Activated CD4-positive, alpha-beta T cell treated with anti-CD3 and anti-CD28 coated beads, Interleukin-2, amount 50 U/mL, for 16 hours (primary cell): ENCODE results near the gene DOCK7.
"Not testable (repeated sequence)": the region's sequence is repeated elsewhere in the genome, so short reads cannot be mapped to it uniquely, and the experiment has no call there.

Experiments
- DNase-seq: peaks from one replicate; pipeline ENCODE4 v3.0.0-alpha.2; 2020

Gene DOCK7

DNA sequence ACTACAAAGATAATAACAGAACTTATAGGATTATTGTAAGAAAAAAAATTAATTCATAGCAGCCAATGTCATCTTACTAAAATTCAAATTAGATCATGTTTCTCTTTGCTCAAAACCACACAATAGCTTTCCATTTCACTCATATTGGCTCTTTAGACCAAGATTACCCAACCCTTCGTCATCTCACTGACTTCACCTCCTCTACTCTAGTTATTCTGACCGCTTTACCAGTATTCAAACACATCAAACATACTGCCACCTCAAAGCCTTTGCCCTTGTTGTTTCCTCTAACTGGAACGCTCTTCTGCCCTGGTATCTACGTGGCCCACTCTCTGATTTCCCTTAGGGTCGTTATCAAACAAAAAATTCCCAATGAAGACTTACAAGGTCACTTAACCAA lies 89.1 kb downstream of the DOCK7 start:
- DNase-seq, result peak; percentile 51

DNA sequence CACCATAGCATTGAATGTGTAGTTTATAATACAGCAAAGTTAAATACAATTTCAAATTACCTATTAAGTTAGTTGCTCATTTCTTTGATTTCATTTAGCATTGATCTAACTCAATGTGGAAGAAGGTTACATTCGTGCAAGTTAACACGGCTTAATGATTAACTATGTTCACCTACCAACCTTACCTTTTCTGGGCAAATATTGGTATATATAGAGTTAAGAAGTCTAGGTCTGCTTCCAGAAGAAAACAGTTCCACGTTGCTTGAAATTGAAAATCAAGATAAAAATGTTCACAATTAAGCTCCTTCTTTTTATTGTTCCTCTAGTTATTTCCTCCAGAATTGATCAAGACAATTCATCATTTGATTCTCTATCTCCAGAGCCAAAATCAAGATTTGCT lies 90.9 kb downstream of the DOCK7 start, which contains the start of gene ANGPTL3:
Gene ANGPTL3, plus strand, starts transcription at position 240 of the 400 bp plus-strand sequence. Its CDS starts 47 bp downstream, at position 287.
- no peak for DNase-seq

DNA sequence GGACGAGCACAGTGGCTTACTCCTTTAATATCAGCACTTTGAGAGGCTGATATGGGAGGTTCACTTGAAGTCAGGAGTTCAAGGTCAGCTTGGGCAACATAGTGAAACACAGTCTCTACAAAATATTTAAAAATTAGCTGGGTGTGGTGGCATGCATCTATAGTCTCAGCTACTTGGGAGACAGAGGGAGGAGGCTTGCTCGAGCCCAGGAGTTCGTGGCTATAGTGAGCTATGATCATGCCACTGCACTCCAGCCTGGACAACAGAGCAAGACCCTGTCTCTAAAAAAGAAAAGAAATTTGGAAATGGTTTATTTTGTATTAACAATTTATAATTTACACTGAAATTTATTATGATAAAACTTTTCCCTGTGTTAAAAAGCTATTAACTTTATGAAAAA lies 92.5 kb downstream of the DOCK7 start:
- no peak for DNase-seq

DNA sequence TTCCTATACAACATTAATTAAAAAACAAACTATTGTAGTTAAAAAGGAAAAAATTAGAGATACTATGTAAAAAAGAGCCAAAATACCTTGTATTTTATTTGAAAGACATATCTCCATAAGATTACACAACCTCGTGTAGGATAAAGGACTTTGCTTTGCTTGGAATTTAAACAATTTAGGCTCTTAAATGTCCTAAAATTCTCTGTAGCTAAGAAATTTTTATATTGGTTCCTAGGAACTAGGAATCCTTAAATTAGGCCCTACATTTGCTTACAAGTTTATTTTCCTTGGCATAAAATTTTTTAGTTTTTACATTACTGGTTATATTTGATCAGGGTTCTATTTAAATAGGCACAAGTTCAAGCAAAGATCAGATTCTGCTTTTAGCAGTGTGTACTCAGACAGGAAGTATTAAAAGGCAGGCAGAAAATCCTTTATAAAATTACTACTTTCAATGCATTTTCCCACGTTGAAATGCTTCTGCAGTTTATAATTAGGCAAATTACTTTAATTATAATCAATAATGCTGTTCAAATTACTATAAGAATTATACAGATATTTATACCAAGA lies 94.3 kb downstream of the DOCK7 start:
- no peak for DNase-seq

DNA sequence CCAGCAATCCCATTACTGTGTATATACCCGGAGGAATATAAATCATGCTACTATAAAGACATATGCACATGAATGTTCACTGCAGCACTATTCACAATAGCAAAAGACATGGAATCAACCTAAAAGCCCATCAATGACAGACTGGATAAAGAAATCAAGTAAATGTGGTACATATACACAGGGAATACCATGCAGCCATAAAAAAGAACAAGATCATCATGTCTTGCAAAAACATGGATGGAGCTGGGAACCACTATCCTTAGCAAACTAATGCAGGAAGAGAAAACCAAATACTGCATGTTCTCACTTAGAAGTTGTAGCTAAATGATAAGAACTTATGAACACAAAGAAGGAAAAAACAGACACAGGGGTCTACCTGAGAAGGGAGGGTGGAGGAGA lies 97.2 kb downstream of the DOCK7 start:
- DNase-seq, result no peak

DNA sequence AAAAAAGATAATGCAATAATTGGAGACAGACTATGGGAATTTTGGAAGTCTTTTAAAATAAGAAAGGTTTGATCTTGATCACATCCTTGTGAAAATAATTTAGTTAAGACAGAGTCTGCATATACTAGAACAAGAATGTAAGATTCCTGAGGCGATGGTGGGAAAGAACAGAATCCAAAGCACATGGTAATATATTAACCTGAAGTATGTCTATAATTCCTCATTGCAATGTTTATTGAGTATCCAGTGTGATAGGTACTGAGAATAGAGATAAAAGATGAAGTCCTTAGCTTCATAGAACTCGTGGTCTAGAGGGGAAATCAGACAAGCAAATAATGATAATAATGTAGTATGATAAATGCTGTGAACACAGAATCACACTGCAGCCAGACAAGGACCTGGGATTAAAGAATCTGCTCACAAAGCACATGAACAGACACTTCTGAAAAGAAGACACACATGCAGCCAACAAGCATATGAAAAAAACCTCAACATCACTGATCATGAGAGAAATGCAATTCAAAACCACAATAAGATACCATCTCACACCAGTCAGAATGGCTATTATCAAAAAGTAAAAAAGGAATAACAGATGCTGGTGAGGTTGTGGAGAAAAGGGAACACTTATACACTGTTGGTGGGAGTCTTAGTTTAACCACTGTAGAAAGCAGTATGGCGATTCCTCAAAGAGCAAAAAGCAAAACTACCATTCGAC lies 97.8 kb downstream of the DOCK7 start:
- DNase-seq, result no peak

DNA sequence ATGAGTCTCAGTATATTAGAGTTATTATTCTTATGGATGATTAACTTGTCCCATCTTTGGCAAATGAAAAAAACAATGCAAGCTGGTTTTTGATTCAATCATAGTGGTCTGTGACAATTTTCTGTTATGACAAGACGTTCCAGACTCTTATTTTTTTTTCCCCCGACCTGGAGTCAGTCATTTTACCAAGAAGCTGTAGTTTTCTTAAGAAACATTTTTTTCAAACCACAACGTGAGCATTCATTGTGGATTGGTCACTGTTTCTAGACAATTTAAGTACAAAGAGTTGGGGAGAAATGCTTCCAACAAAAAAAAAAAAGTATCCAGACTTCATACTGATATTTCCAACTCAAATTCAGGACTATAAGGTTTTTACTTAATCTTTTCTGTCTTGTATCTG lies 98.9 kb downstream of the DOCK7 start:
- no peak for DNase-seq

DNA sequence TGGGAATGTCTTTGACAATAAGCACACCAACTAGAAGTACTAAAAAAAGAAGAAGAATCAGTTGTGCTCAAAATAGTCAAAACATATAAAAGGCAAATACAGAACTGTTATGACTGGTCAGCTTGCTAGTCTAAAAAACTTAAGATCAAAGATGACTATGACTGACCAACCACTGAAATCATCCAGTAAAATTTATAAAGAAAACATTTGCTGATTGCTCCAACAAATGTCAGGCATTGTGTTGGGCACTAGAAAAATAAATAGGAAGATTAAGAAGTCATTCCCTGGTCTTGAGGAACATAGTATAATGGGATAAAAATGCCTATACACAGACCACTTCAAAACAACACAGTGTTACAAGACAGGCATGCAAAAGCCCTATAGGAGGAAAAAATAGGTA lies 100.2 kb downstream of the DOCK7 start:
- no peak for DNase-seq

DNA sequence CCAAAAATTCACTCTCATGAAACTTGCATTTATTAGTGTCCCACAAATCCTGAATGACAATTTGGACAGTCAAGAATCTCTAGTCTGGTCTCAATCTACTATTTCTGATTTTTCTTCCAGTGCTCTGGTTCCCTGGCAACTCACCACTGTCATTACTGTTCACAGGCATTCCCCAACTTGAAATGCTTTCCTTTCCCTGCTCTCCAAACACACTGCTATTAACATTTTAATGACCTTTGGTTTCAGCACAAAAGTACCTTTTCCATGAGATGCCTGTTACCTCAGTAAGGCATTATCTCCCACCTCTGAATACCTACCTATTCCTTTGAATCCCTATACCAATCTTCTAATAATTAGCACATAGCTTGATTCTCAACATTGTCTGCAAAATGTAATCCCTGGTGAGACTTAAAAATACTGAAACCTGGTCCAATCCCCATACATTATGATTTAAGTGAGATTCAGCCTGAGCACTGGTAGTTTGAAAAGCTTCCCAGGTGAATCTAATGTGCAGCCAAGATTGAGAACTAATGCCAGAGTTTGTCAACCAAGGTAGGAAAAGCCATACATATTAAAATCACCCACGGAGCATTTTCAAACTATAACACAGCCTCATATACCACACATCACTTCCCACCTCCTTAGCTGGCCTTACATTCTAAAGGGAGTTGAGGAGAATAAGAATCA lies 102.6 kb downstream of the DOCK7 start:
- DNase-seq, result no peak

DNA sequence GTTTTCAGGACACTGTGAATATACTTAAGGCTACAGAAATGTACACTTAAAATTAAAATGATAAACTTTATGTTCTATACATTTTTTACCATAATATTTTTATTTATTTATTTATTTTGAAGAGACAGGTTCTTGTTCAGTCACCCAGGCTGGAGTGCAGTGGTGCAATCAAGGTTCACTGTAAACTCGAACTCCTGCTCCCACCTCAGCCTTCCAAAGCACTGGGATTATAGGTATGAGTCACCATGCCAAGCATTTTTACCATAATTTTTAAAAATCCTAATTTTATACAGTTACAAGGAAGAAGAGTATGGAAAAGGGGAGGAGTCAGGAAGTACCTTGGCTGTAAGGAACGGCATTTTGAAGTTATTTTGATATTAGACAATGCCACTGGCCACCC lies 114.5 kb downstream of the DOCK7 start:
- DNase-seq, result no peak

DNA sequence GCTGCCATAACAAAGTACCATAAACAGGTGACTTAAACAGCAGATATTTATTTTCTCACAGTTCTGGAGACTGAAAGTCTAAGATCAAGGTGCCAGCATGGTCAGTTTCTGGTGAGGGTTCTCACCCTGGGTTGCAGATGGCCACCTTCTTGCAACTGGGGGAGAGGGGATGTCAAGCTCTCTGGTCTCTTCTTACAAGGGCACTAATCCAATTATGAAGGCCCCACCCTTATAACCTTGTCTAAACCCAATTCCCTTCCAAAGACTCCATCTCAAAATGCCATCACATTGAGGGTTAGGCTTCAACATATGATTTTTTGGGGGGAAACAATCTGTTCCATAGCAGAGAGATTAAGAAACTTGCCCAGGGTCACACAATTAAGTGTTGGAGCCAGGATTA lies 115.7 kb downstream of the DOCK7 start:
- DNase-seq, result no peak

DNA sequence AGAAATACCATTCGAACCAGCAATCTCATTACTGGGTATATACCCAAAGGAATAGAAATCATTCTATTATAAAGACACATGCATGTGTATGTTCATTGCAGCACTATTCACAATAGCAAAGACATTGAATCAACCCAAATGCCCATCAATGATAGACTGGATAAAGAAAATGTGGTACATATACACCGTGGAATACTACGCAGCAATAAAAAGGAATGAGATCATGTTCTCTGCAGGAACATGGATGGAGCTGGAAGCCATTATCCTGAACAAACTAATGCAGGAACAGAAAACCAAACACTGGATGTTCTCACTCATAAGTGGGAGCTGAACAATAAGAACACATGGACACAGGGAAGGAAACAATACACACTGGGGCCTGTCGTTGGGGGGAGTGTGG lies 116.7 kb downstream of the DOCK7 start:
- DNase-seq, result not testable (repeated sequence)

DNA sequence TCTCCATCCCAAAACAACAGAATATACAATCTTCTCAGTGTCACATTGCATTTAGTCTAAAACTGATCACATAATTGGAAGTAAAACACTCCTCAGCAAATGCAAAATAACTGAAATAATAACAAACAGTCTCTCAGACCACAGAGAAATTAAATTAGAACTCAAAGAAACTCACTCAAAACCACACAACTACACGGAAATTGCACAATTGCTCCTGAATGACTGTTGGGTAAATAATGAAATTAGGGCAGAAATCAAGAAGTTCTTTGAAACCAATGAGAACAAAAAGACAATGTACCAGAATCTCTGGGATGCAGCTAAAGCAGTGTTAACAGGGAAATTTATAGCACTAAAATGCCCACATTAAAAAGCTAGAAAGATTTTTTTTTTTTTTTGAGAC lies 120.3 kb downstream of the DOCK7 start:
- DNase-seq, result not testable (repeated sequence)

DNA sequence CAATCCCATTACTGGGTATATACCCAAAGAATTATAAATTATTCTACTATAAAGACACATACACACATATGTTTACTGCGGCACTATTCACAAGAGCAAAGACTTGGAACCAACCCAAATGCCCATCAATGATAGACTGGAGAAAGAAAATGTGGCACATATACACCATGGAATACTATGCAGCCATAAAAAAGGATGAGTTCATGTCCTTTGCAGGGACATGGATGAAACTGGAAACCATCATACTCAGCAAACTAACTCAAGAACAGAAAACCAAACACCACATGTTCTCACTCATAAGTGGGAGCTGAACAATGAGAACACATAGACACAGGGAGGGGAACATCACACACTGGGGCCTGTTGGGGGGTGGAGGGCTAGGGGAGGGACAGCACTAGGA lies 121.0 kb downstream of the DOCK7 start:
- DNase-seq, result not testable (repeated sequence)

DNA sequence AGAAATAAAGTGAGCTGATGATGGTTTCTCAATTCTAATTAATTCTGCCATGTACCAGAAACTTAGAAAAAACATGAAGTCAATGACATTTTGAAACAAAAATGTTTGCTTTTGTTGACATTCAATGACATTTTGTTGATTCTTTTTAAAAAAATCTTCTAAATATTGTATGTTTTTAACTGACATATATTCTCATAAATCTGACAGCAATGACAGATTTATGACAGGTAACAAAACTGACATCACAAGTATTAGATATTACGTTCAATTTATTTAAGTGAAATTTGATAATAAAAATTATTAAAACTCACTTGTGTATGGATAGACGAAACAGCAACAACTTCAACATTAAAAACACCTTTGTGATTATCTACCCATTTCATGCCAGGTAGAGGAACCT lies 126.9 kb downstream of the DOCK7 start:
- DNase-seq, result no peak

DNA sequence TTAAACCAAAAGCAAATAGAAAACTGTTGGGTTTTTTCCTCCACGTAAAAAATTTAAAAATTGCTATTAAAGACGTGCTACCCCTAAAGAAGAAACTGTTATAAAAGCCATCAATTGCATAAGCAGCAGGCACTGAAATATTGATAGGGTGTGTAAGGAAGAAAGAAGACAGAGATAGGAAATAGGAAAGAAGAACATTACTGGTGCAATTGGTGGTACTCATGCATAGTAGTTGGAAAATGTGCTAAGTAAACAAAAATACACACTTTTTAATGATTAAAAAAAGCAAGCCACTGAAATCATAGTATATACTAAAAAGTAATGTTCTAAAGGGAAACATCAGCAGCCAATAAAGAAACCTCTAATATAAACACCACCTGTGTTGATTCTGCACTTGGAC lies 143.6 kb downstream of the DOCK7 start:
- no peak for DNase-seq

DNA sequence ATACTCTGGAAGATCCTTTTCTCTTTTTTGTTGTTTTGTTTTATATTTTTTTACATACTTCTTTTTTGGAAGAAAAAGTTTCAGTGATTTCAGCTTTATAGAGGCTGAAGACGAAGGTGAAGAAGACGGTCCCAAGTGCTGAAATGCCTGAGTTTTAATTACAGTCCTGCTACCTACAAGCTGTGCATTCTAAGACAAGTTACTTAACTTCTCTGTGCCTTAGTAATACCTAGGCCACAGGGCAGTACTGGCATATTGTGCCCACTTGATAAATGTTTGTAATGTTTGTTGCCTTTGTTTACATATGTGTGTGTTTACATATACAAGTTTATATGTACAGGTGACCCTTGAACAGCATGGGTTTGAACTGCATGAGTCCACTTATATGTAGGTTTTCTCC lies 147.1 kb downstream of the DOCK7 start:
- DNase-seq, result no peak

DNA sequence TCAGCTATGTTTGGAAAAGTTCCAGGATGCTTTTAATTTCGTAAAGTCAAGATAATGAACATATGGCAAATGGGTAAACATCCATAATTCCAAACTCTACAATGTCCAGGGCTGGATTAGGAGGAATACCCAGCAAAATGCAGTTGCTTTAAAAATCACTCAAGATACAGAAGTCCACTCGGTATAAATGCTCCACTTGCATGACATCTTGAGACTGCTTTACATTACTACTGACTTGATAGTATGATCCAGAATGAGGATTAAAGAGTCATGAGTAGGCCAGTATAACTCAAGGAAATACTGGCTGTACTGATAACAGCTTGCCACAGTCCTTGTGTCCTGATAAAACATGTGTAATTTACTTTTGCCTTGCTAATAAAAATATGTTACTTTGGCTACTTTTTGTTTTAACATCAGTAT lies 149.1 kb downstream of the DOCK7 start:
- no peak for DNase-seq

DNA sequence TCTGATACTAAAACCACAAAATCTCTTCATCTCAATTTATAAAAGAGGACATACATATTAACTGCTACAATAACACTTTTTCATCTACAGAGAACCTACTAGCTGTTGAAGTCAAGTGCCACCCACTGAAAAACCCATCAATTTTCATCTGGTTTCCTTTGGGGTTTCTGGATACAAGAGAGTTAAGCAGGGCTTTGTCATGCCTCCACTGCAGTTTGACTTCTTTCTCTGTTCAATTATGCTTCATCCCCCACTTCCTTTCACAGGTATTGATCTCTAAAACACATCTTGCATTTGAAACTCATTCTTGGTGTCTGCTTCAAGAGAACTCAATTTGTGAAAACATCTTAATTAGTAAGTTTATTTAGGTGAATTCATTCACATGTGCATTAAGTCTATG lies 151.3 kb downstream of the DOCK7 start:
- no peak for DNase-seq

DNA sequence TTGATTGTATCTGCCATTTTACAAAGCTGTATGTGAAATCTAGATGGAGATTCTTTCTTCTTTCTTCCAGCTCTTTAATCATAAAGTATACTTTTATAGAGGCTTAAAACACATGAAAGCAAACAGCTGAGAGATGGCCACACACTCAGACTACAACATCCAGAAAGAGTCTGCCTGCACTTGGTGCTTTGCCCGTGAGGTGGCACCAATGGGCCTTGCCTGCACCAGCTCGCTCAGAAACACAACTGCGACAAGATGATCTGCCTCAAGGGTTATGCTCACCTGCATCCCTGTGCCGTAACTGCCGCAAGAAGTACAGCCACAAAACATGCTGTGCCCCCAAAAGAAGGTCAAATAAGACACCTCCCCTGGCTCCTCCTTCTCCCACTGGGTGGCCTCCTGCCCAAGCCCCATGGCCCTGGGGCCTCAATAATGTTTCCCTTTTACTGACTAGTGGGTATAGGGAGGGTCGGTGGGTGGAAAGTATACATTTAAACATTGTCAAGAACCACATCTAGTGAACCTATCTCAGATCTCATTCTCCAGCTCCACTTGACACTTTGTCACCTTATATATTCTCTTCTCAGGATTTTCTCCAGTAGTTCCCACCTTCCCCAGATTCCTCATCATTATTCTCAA lies 157.6 kb downstream of the DOCK7 start:
- DNase-seq, result no peak

DNA sequence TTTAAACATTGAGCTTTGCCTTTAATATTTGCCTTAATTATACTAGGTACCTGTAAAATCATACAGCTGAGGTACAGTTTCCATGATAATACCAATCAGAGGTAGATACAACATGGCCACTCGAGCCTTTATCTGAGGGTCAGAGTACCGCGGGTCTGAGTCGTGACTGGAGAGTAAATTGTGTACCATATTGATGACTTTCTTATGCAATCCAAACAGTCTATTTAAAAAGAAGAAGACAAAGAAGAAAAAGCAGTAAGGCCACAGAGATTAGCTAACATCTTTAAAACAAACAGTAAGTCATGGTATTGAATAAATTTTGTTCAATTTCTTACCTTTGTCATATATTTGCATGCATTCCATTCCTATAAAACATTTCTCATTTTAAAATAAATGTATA lies 159.0 kb downstream of the DOCK7 start:
- DNase-seq, result no peak

DNA sequence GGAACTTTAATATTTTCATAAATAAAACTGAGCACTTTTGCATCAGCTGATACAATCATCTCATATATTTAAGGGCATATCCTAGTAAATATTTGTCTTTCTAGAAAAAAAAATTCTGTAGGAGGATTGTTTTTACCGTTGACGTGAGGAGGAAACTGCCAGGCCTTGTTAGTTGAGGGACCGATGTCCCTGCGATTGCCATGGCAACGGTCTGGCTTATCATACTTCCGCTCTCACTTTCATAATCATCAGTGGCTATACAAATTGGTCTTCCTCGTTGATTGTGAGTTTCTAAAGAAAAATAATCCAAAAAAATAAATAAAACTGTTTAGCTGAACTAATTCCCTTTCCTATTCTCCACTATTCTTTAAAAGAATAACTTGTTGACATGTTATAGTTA lies 160.2 kb downstream of the DOCK7 start:
- DNase-seq, result no peak

DNA sequence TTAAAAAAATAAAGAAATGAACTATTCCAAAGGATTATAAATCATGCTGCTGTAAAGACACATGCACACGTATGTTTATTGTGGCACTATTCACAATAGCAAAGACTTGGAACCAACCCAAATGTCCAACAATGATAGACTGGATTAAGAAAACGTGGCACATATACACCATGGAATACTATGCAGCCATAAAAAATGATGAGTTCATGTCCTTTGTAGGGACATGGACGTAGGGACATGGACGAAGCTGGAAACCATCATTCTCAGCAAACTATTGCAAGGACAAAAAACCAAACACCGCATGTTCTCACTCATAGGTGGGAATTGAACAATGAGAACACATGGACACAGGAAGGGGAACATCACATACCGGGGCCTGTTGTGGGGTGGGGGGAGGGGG lies 160.8 kb downstream of the DOCK7 start:
- DNase-seq, result not testable (repeated sequence)

DNA sequence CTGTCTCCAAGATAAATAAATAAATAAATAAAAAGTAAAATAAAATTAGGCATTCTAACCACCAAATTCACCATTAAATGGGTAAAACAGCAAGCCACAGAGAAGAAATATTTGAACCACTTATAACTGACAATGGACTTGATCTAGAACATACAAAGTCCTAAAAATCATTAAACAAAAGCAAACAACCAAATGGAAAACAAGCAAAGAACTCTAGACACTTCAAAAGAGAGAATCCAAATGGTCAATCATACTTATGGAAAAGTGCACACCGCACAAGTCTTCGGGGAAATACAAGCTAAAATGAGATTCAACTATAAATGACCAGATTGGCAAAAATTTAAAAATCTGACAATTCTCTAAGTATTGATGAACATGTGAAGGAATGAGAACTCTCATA lies 164.3 kb downstream of the DOCK7 start:
- no peak for DNase-seq
